ENCODE results near the gene ZNF407.

- TF ChIP-seq EZH2 (optimal IDR thresholded peaks at IDR 0.05; ENCODE audit: low read depth, low read length) = no peak
- no peak for TF ChIP-seq EZH2phosphoT487 (IDR thresholded peaks at IDR 0.05; ENCODE audit: low read length)
- TF ChIP-seq CTCF (IDR thresholded peaks at IDR 0.05; ENCODE audit: low read length) = no peak
Measured at GRCh38 chr18:74637070-74637469, 39.4 kb downstream of the ZNF407 start.

Data from MM.1S (cell line).